NCI-H146 (cell line): ENCODE results near the gene ALLC.
"Not testable (repeated sequence)": the region's sequence is repeated elsewhere in the genome, so short reads cannot be mapped to it uniquely, and the experiment has no call there.

ENCODE experiments used
- DNase-seq: peaks from one replicate; lab custom pipeline; 2025; lab: John Stamatoyannopoulos, UW

Gene ALLC

DNA sequence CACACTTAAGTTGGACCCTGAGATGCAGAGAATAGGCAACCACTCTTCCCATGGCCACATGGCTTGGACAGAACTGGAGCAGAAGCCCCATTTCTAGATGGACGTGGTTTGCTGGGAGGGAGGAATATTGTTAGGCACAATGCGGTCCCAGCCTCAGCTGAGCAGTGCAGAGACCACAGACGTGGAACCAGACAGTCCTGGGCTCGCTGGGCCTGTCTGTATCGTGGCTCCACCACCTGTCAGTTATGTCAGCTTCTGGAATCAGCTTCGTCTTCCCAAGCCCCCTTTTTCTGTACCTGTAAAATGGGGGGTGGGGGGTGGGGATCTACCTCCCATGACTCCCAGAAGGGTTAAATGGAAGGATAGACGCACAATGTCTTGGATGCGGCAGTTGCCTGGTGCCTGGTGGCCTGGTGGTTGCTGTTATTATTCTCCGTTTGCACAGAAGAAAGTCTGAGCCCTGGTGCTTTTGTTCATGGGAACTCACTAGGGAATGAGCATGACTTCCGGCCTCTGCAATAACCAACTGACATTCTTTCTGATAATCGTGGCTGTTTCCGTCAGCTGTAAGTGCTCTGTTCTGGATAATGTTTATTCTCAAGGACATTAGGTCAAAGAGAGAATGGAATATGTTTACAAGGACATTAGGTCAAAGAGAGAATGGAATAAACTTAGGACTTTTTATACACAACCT is 31.7 kb upstream of the ALLC start:
- no peak for DNase-seq

DNA sequence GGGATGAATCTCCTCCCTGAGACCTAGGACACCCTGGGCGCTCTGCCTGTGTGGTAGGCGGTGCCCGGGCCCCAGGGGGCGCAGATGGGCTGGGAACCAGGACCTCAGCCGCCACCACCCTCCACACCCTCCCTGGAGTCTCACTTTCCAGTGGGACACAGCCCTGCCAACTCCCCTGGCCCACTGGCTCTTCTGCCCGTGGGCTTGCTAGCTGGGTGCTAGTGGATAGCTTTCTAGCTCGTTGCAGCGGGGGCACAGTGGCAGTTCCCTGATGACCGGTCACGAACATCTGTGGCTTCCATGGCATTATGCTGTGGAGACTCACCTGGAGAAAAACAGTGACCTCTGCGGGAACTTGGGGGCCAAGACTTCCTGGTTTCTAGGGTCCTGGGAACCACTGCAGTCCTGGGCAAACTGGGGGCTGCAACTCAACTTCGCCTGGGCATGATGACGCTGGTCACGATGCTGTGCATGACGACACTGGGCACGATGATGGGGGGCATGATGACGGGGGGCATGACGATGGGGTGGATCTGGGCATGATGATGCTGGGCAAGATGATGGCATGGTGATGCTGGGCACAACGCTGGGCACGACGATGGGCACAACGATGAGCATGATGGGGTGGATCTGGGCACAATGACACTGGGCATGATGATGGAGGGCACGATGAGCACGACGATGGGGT is 31.0 kb upstream of the ALLC start:
- DNase-seq, result no peak

DNA sequence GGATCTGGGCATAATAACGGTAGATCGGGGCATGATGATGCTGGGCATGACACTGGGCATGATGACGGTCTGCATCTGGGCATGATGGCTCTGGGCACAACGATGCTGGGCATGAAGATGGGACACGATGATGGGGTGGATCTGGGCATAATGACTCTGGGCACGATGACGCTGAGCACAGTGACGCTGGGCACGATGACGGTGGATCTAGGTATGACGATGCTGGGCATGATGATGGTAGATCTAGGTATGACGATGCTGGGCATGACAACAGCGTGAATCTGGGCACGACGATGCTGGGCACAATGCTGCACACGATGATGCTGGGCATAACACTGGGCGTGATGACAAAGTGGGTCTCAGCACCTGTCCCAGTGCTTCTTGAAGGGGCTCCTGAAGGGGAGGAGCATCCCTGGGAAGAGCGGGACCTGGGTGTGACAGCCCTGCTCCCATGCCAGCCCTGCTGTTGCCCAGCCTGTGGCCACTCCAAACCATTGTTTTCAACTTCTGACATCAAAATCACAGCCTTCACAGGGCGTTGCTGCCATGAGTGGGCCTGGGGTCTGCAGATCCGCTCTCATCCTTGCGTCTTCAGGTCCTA is 30.4 kb upstream of the ALLC start:
- no peak for DNase-seq

DNA sequence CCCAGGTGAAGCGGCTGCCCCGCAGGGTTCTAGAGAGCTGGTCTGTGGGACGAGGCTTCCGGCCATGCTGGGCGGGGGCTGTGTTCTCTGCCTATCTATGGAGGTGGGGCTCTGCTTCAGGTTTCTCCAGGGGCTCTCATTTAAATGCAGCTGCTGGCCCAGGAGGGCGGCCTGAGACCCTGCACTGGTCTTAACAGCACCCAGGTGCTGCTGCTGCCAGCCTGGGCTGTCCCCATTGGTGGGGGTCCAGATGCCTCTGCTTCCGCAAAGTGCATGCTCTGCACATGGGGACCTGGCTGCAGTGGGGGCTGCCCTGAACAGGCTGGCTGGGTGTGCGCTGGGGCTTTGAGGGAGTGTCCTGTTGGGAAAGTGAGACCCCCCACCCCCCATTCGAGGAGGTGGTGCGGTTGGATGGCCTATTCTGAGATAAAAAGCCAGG is 29.7 kb upstream of the ALLC start:
- DNase-seq, result no peak

DNA sequence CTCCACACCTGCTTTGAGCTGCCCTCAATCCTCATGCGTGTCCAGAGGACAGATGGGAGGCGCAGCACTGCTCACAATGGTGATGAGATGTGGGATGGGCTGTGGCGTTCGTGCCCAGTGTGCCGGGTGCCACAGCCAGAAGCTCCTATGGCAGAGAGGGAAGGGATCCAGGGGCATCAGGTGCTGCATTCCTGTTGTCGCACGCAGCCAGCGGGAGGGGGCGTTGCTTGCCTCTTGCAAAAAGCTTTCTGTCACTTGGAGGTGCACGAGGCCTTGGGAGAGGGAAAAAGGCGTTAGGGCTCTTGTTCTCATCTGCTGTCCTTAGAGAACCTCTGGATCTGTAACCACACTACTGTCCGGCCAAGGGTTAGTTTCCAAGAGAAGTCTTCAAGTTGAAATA is 29.2 kb upstream of the ALLC start:
- peak; percentile 40 for DNase-seq

DNA sequence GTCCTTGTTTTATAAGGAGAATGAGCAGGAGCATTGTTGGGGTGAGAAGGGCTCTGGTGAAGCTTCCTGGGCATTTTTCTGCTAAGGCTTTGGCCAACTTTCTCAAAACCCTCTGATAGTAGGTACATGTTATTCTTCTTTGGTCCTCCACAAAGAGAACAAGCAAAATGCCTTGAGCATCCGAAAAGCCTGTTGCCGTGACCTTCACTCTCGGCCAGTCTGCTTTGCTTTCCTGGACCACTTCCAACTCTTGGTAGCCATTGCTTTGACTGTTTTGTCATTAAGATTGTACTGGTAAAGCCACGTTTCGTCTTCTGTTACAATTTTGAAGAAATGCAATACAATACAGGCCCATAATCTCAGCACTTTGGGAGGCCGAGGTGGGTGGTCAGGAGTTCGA is 27.4 kb upstream of the ALLC start:
- no peak for DNase-seq

DNA sequence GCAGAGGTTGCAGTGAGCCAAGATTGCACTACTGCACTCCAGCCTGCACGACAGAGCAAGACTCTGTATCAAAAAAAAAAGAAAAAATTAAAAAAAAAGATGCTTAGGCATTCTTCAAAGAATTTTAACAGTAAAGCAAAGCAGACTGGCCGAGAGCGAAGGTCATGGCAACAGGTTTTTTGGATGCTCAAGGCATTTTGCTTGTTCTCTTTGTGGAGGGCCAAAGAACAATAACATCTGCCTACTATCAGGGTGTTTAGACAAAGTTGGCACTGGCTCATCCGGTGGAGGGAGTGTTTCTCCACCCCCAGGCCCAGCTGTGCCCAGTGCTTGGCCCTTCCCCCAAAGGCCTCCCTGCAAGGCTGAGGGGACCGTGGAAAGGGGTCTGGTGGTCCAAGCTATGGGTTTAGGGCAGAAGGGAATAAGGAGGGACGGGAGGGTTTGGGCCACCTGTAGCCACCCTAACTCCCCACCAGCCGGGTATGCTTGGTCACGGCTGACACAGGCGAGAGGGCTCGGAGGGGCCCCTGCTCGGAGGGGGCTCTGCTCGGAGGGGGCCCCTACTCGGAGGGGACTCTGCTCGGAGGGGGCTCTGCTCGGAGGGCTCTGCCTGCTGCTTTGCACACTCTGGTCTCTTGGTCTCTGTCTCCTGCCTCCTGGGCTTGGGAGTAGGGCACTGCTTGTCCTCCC is 26.7 kb upstream of the ALLC start:
- no peak for DNase-seq

DNA sequence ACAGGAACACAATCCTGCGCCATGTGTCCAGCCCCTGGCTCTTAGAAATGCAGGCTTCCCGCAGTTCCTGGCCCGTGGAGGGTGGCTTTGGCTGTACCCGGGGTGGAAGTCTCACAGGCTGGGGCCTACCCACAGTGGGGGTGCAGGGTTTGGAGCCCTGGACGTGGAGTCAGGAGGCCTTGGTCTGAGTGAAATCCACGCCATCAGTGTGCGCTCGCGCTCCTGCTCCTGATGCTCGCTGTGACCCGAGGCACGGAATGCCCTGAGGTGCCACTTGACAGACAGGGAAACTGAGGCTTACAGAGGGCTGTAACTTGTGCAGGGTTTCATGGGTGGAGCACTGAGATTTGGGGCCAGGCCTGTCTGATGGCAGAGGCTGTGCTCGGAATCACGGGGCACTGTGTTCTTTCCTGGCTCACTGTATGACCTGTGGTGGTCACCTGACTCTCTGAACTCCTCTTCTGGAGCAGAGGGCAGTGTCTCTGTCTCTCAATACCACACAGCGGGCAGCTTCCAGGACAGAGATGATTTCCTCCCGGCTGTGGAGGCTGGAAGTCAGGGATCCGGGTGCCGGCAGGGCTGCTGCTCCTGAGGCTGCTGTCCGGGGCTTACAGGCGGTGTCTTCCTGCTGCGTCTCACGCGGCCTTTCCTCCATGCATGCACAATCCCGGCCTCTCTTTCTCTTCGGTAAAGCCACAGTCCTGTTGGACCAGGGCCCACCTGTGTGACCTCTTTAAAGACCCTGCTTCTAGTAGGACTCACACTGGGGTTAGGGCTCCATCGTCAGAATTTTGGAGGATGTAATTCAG is 25.9 kb upstream of the ALLC start:
- DNase-seq, result no peak

DNA sequence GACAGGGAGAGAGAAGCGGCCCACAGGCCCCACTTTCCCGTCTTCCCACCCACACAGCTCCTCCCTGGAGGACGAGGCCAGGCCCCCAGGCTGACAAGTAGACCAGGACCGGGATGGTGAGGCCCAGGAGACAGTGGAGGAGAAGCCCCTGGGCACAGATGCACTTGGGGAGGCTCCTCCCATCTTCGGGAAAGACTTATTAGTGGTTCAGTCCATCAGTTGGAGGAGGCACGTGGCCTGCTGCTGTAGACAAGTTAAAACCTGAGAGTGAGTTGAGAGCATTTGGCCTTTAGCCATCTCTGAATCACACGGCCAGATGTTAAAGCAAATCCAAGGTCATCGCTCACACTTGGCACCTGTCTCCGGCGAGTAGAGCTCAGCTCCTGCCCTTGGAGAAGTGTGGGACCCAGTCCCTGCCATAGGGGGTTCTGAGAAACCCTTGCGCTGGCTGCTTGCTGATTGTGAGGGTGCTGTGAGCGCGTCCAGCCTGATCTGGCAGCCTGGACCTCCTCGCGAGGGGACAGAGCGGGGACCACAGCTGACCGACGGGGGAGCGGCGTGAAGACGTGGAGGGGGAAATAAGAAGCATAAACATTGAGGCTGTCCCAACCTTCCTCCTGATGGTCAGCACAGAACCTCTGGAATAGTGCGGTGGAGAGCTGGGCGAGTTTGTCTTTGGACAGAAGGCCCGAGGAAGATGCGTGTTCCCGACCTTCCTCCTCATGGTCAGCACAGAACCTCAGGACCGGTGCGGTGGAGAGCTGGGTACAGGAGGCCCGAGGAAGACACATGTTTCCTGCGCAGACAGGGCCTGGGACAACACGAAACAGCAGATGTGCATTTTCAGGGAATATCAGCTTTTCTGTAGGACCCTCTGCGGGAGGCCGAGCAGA is 24.7 kb upstream of the ALLC start:
- no peak for DNase-seq

DNA sequence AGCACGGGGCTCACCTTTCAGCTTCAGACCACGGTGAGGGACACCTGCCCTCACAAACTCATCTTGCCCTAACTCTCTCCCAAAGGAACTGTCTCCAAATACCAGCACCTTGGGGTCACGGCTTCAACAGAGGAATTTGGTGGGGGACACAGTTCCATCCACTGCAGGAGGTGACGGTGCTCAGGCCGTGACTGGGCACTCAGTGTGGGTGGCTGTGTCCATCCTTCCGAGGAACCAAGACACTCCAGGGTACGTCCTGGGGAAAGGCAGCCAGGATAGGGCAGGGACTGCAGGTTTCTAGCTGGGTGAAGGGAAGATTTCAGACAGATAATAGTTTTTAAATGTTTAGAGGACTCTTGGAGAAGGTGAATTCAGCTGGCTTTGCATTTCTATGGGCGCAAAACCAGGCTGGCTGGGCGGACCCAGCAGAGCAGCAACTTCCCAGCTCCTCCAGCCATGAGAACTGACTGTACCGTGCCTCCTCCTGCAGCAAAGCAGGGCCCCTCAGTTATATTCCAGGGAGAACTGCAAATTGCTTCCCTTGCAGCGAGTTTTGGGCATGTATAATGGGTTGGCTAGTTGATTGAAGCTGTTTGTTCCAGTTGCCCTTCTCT is 23.9 kb upstream of the ALLC start:
- DNase-seq, result no peak

DNA sequence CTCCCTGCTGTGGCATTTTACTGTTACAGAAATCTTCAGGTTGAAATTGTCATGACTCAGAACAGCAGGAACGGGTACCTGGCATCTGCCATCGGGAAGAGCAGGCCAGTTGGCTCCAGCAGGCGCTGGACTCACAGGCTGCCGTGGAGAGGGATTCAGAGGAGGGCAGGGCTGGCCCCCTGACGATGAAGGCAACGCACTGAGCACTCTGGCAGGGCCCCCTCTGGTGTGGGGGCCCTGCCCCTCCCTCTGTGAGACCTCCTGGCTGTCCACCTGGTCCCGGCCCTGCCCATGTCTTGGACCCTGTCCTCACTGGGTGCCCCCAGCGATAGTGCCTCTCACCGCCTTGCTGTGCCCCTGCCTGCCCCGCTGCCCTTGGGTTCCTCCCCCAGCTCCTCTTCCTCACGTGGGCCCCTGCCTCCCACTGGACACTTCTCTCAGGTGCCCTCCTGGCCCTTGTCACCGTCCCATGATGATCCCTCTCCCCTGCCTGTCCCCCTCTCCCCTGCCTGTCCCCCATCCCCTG is 23.3 kb upstream of the ALLC start:
- no peak for DNase-seq

DNA sequence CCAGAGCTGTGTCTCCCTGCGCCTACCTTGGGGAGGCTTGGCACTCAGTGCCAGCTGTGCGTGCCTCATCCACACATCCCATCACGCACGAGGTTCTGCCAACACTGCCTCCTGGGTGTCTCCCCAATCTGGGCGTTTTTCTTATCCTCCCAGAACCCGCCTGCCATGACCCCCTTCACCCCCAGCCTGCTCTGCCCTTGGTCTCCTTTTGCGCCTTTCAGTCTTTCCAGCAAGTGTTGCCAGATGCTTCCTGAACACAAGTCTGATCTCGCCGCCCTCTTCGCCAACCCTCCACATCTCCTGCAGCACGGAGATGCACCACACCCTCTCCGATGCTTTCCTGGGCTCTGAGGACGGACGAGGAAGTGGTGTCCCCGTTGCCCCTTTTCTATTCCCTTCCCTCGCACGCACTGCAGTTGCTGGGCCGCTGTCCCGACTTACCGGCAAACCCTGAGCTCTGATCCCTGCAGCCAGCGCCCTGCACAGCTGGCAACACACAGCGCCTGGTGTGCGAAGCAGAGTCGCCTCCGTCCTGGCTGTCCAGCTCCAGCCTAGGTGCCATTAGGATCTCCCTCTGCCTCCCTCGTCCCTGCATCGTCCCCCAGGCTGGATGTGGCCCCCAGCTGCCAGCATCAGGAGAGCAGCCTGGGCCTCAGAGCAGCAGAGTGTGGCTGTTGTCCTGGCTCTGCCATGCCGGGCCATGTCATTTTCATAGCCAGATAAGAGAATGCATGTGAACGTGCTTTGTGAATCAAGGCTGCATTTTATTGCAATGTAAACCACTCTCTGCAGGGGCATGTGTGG is 22.6 kb upstream of the ALLC start:
- DNase-seq, result no peak

DNA sequence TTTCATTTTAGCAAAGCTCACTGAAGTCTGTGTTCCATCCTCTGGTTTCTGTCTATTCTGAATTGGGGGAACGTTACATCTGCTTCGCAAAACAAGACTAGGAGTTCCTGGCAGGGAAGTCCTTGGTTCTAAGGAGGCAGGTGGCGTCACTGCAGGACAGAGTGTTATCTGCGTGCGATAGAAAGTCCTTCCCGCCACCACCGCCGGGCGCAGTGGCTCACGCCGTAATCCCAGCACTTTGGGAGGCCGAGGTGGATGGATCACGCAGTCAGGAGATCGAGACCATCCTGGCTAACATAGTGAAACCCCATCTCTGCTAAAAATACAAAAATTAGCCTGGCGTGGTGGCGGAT is 22.0 kb upstream of the ALLC start:
- not testable (repeated sequence) for DNase-seq

DNA sequence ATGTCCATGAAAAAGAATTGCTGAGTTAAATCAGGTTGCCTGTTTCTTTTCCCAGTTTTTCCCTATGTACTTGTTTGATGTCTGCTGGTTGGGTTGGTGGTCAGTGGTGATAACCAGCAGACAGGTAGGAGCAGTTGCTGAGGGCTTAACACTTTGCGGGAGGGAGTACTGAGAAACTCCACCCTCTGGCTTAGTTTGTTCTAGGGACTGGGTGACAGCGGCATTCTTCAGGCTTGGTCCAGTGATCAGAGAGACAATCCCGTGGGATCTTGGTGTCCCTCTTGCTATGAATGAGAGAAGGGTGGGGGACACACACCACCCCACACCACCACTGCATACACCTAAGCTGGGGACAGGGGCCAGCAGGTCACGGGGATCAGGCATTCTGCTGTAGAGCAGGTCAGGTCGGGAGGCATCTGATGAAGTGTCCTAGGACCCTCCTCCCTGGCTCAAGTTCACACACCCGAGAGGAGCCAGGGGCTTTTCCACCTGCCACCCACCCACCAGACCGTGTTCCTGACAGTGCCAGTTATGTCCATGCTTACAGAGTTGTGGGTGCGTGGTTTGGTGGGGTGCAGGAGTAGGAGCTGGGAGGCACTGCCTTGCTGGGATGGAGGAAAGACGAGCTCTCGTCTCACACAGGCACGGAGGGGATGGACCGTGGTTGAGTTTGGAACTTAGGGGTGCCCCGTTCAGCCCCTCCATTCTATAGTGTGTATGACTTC is 21.3 kb upstream of the ALLC start:
- DNase-seq, result no peak

DNA sequence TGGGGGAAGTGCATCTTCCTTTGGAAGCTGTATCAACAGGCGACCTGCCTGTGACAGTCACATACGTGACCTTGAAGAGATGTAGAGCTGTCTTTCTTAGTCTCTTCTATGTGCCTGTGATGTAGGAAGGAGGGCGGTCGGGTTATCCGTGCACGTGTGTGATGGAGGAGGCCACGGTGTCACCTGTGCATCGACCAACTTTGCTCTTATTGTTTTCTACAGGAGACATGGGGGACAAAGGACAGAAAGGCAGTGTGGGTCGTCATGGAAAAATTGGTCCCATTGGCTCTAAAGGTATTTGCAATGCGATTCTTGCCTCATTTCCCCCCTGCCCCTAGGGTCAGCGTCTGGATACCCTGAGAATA is 20.7 kb upstream of the ALLC start:
- DNase-seq, result no peak

DNA sequence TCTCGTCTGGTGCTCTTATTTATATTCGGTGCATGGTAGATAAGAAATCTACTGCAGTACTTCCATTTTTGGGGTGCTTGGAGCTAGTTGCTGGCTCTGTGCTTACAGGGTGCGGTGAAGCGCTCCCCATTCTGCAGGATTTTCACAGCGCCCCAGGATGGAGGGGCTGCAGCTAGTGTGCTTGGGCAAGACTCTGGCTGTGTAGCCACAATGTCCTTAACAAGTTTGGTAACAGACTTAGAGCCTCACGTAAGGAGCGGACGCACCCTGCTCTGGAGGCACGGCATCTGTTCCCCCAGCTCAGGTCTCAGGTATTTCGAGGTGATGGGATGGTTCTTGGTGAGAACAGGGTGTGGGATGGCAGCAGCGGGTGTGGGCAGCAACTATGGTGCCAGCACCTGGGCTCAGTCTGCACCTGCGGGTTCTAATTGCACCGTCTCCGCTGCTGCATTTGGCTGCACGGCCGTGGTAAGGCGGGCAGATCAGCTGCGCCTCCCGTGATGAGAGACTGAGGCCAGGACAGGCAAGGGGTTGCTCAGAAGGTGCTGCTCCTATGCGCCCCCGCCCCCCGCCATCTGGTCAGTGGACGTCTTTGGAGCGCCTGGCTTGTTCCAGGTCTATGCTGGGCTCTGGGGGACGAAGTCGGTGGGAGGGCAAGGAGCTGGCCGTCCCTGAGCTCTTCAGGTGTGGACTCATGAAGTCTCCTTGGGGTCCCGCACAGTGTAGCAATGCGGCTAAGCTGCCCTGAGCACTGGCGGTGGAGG is 20.1 kb upstream of the ALLC start:
- DNase-seq, result no peak

DNA sequence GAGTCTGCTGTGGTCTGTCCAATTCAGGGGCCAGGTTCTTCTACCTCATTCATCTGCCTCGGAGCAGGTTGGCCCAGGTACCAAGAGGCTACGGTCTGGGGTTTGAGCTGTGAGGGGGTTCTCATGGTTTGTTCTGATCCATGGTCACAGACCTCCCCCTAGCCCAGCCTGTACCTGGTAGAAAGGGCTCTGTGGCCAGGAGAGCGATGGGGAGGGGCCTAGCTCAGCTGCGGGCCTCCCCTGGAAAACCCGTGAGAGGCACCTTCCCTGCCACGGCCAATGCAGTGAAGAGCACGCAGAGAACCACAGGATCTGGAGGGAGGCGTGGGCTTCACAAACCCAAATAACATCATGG is 19.6 kb upstream of the ALLC start:
- DNase-seq, result no peak

DNA sequence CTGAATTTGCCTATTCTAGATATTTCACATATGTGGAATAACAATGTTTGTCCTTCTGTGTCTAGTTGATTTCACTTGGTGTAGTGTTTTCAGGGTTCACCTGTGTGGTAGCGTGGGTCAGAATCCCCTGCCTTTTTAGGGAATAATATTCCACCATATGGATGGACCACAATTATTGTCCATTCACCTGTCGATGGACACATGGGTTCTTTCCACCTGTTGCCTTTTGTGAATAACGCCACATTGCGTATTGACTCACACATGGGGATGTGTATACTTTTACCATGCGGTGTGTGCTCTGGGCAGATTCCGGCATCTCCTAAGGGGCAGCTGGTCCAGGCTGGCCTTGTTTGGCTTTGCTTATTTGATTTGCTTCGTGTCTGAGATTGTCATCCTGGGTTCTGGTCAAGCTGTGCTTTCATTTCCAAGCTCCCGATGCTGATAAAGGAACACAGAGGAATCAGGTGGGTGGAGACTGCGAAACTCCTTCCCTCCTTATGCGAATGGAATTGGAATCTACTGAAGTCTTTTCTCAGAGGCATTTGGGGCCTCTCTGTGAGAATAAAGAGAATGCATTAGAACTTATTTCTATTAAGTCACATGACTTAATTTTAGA is 18.9 kb upstream of the ALLC start:
- peak; percentile 88 for DNase-seq
